A549 (cell line): ENCODE measurements around the gene KCNAB1.
A peak's percentile ranks its signal among the peaks of the same experiment; 100 is the strongest.

Experiments used
- EP300 ChIP-seq, 2 experiments: fragments of >200 bp; sonication (Bioruptor Twin); formaldehyde crosslinking; IDR thresholded peaks; 2 replicates in 1 of 2; 3 replicates in 1 of 2; pipeline ENCODE4 v1.6.1; 2016 to 2017
- ESRRA ChIP-seq: fragments of 150-350 bp; IDR thresholded peaks from 2 replicates; pipeline ENCODE4 v1.6.1; 2014; ENCODE audit warnings: mild to moderate bottlenecking, low read length, borderline replicate concordance
- KDM5A ChIP-seq: fragments of 200-600 bp; sonication (generic); IDR thresholded peaks from 2 replicates; pipeline ENCODE4 v1.6.1; 2016; ENCODE audit warnings: antibody characterized with exemption, mild to moderate bottlenecking
- NR3C1 ChIP-seq: fragments of >200 bp; sonication (Bioruptor Twin); formaldehyde crosslinking; IDR thresholded peaks from 3 replicates; pipeline ENCODE4 v1.6.1; 2017
- POLR2A ChIP-seq: IDR thresholded peaks from 2 replicates; pipeline ENCODE4 v1.6.1; 2012; ENCODE audit warnings: mild to moderate bottlenecking, low read length
- RAD21 ChIP-seq, 2 experiments: fragments of >200 bp in 1 of 2; sonication (Bioruptor Twin) in 1 of 2; formaldehyde crosslinking in 1 of 2; IDR thresholded peaks in 1 of 2; conservative IDR thresholded peaks in 1 of 2; 2 replicates in 1 of 2; 3 replicates in 1 of 2; pipeline ENCODE4 v1.6.1; 2012 to 2018; ENCODE audit warnings: inconsistent platforms in 1 of 2
- RNF2 ChIP-seq: fragments of 200-600 bp; sonication (generic); IDR thresholded peaks from 2 replicates; pipeline ENCODE4 v1.6.1; 2016; ENCODE audit warnings: low read depth, mild to moderate bottlenecking, antibody characterized with exemption, moderate library complexity, borderline replicate concordance
- SREBF2 ChIP-seq: fragments of 450-650 bp; IDR thresholded peaks from 2 replicates; pipeline ENCODE4 v1.6.1; 2014; ENCODE audit warnings: mild to moderate bottlenecking, moderate library complexity
- ZFP36 ChIP-seq: fragments of 450-650 bp; IDR thresholded peaks from 2 replicates; pipeline ENCODE4 v1.6.1; 2014; ENCODE audit warnings: borderline replicate concordance; ENCODE audit not compliant: partially characterized antibody
- TF ChIP-seq, protein P1 (sequence below): fragments of >200 bp; sonication (Bioruptor Twin); formaldehyde crosslinking; IDR thresholded peaks from 3 replicates; pipeline ENCODE4 v1.5.1; 2016
- TF ChIP-seq, protein P2 (sequence below): IDR thresholded peaks from 2 replicates; pipeline ENCODE4 v1.6.1; 2012; ENCODE audit warnings: low read depth, borderline replicate concordance
- TF ChIP-seq, protein P3 (sequence below): IDR thresholded peaks from 2 replicates; pipeline ENCODE4 v1.6.1; 2012
- TF ChIP-seq, protein P4 (sequence below): fragments of 450-650 bp; IDR thresholded peaks from 2 replicates; pipeline ENCODE4 v1.6.1; 2014; ENCODE audit warnings: antibody characterized with exemption

DNA sequence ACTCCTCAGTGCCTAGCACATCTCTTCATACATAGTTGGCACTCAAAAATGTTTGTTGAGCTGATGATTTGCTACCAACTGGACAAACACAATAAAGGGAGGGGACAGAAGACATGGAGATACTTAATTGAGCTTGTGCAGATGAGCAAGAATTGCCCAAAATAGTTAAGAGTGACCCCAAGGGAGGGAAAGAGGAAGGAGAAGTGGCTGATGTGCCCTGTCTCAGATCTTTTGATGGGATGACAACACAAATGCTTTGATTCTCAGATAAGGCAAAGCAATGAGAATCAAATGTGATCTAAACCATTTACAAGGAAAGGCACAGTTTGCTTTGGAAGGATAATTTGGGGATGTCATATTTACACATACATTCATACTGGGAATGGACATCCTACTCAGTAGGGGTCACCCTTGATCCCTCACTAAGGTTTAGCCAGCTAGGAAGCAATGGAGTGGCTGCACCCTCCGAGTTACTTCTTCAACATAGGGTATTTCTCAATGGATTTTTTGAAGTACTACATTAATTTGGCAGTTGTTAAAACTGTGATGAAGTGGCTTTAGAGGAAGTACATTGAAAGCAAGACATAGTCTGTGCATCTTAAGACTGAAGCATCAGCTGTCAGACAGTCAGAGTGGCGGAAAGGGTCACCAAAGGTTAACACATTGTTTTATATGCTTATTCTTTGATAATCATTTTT, 456.4 kb downstream of the KCNAB1 start:
- TF ChIP-seq, protein P1, sequence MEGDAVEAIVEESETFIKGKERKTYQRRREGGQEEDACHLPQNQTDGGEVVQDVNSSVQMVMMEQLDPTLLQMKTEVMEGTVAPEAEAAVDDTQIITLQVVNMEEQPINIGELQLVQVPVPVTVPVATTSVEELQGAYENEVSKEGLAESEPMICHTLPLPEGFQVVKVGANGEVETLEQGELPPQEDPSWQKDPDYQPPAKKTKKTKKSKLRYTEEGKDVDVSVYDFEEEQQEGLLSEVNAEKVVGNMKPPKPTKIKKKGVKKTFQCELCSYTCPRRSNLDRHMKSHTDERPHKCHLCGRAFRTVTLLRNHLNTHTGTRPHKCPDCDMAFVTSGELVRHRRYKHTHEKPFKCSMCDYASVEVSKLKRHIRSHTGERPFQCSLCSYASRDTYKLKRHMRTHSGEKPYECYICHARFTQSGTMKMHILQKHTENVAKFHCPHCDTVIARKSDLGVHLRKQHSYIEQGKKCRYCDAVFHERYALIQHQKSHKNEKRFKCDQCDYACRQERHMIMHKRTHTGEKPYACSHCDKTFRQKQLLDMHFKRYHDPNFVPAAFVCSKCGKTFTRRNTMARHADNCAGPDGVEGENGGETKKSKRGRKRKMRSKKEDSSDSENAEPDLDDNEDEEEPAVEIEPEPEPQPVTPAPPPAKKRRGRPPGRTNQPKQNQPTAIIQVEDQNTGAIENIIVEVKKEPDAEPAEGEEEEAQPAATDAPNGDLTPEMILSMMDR, result no peak
- TF ChIP-seq RNF2, result no peak
- no peak for TF ChIP-seq SREBF2
- TF ChIP-seq KDM5A, result no peak
- TF ChIP-seq, protein P2, sequence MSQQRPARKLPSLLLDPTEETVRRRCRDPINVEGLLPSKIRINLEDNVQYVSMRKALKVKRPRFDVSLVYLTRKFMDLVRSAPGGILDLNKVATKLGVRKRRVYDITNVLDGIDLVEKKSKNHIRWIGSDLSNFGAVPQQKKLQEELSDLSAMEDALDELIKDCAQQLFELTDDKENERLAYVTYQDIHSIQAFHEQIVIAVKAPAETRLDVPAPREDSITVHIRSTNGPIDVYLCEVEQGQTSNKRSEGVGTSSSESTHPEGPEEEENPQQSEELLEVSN, result no peak
- TF ChIP-seq POLR2A, result no peak
- TF ChIP-seq, protein P3, sequence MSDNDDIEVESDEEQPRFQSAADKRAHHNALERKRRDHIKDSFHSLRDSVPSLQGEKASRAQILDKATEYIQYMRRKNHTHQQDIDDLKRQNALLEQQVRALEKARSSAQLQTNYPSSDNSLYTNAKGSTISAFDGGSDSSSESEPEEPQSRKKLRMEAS, result no peak
- no peak for TF ChIP-seq ZFP36
- TF ChIP-seq, protein P4, sequence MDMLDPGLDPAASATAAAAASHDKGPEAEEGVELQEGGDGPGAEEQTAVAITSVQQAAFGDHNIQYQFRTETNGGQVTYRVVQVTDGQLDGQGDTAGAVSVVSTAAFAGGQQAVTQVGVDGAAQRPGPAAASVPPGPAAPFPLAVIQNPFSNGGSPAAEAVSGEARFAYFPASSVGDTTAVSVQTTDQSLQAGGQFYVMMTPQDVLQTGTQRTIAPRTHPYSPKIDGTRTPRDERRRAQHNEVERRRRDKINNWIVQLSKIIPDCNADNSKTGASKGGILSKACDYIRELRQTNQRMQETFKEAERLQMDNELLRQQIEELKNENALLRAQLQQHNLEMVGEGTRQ, result no peak
- TF ChIP-seq RAD21 (conservative IDR thresholded peaks at IDR 0.05 in 1 of 2, IDR thresholded peaks at IDR 0.05 in 1 of 2), result peak; percentile 13 to 19; a peak in 2 of 5 replicates
- no peak for TF ChIP-seq ESRRA
- TF ChIP-seq EP300 (IDR thresholded peaks at IDR 0.05), result no peak
- no peak for TF ChIP-seq NR3C1
